ENCODE data around the gene HSD11B2. TPM values are rescaled to one million over a fixed set of nuclear protein-coding genes. Genes with fewer than 3 reads are reported as not detected.

HSD11B2 gene
- total RNA-seq, 1 experiment from 2014 or later = not detected

DNA sequence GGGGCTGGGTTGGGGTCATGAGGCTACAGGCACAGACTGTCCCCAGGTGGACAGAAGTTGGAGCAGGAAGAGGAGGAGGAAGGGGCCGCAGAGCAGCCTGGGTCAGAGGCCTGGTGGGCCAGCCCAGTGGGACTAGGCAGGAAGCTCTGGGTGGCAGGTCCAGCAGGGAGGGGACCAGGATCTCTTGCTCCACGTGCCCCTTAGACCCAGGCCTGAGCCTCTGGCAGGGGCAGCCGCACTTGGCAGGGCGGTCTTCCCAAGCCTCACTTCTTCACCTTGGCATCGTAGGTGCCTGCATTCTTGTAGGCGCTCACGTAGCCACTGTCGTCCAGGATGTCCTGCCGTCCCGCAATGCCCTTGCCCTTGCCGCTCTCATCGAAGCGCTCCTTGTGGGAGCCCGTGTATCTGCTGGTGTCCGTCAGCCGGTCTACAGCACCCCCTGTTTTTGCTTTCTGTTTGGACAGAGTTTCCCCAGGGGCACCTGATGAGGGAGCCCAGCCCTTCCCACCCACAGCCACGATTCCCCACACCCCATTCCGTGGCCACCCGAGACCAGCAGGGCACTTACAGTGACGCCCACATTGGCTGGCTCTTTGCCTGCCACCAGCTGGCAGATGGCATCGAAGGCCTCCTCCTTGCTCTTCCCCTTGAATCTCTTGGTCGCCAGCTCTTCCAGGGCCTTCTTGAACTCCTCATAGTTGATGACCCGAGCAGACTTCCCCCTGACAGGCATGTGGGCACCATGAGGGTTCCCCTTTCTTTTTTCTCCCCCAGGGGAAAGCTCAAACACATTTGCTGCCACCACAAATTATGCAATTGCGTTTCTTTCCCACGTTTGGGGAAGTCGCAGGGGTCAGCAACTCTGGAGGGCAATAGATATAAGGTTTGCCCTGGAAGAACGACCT, 40.8 kb upstream of the HSD11B2 start:
- H3K4me2 ChIP-seq (ENCODE audit: low read depth, low read length, poor library complexity, severe bottlenecking) = no peak overlapping the region
- no peak for DNase-seq
- no peaks in the 10 kb centered on the region for H3K4me1 ChIP-seq (ENCODE audit: low read length)
- no peak overlapping the region for H3K27ac ChIP-seq (ENCODE audit: low read length)
- no peaks in the 10 kb centered on the region for H4K20me1 ChIP-seq (ENCODE audit: insufficient read depth, low read depth, low read length)
- no peaks in the 10 kb centered on the region for H3K27me3 ChIP-seq (ENCODE audit: low read length)
- no peak overlapping the region for H3K4me3 ChIP-seq (ENCODE audit: low read length)
- H3K79me2 ChIP-seq (ENCODE audit: low read length) = no peaks in the 10 kb centered on the region
- no peak overlapping the region for H3K9ac ChIP-seq (ENCODE audit: low read length)
- no peak overlapping the region for H2AFZ ChIP-seq (ENCODE audit: low read length)
- no peaks in the 10 kb centered on the region for H3K9me2 ChIP-seq (replicated peaks; ENCODE audit: insufficient read depth, low read length)
- H3K9me3 ChIP-seq (ENCODE audit: low read length) = no peaks in the 10 kb centered on the region
- no peaks in the 10 kb centered on the region for H3K36me3 ChIP-seq (ENCODE audit: insufficient read depth, low read length)

DNA sequence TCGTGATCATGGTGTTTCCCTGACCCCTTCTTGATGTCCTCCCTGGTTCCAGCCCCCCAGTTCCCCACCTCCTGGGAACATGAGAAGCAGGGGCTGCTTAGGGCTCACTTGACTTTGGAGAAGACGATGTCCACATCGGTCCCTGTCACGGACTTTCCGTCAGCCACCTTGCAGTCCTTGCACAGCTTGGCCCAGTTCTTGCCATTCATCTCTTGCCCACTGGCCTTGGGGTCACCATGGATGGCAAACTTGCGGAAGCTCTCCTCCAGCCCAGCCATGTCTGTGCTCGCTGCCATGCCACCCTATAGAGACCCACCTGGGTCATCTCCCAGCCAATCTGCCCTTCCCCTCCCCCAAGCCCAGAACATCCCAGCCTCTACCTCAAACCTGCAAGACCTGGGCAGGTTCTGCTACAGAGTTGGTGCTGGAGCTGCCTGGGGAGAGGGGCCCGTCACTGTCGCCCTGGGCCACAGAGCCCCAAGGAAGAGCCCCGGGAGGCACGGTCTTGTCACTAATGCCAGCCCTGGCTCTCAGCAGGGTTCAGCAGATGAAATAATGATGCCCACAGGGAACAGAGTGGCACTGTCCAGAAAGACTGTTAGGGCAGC, 40.0 kb upstream of the HSD11B2 start:
- Histone ChIP-seq H3K27me3 (ENCODE audit: low read length) (no peaks in the 10 kb centered on the region), H3K4me2 (ENCODE audit: low read depth, low read length, poor library complexity, severe bottlenecking) (no peak overlapping the region), H3K9ac (ENCODE audit: low read length) (no peak overlapping the region), H3K4me3 (ENCODE audit: low read length) (no peak overlapping the region), H3K9me2 (replicated peaks; ENCODE audit: insufficient read depth, low read length) (no peaks in the 10 kb centered on the region), H4K20me1 (ENCODE audit: insufficient read depth, low read depth, low read length) (no peaks in the 10 kb centered on the region), H3K36me3 (ENCODE audit: insufficient read depth, low read length) (no peaks in the 10 kb centered on the region), H3K79me2 (ENCODE audit: low read length) (no peaks in the 10 kb centered on the region), H3K9me3 (ENCODE audit: low read length) (no peaks in the 10 kb centered on the region), H2AFZ (ENCODE audit: low read length) (no peak overlapping the region), H3K4me1 (ENCODE audit: low read length) (peaks cover 3% of the 10 kb centered on the region; the same call in 1 of the 2 replicates), H3K27ac (ENCODE audit: low read length) (no peak overlapping the region)
- DNase-seq = no peak

DNA sequence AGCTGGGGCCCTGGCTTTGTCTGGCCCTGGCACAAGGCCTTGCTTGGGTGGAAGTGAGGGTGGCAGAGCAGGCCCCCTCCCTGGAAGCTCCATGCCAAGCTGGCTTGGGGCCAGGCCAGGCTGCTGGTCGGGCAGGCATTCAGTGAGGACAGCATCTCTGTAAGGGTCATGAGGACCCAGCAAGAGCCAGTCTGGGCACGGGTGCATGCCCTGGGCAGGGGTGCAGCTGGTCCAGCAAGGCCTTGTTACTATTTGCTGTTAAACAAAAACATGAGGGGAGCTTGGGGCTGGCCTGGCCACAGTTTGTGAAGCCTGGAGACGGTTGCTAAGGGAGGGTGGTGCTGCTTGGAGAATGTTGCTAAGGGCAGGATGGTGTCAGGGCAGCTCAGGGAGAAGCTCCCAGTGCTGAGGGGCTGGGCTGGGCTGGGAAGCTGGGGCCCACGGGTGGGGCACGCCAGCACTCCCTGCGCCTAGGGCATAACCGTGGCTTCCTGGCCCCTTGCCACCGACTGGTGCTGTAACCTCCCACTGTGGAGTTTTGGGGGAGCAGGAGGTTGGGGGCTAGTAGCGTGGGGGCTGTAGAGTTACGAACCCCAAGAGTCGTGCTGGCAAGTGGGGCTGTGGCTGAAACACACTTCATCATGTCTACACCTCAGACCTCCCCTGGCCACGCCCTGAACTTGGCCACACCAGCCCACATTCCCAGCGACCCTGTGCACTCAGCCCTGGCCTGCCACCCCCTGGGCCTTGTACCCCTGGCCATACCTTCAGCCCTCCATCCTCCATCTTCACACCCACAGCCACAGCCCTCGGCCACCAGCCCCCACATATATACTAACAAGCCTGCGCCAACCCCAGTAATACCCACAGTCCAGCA, 39.3 kb upstream of the HSD11B2 start:
- no peak overlapping the region for H2AFZ ChIP-seq (ENCODE audit: low read length)
- no peaks in the 10 kb centered on the region for H3K9me2 ChIP-seq (replicated peaks; ENCODE audit: insufficient read depth, low read length)
- no peak overlapping the region for H3K9ac ChIP-seq (ENCODE audit: low read length)
- no peaks in the 10 kb centered on the region for H3K27me3 ChIP-seq (ENCODE audit: low read length)
- no peaks in the 10 kb centered on the region for H4K20me1 ChIP-seq (ENCODE audit: insufficient read depth, low read depth, low read length)
- H3K79me2 ChIP-seq (ENCODE audit: low read length) = no peaks in the 10 kb centered on the region
- H3K9me3 ChIP-seq (ENCODE audit: low read length) = no peaks in the 10 kb centered on the region
- peaks cover 8% of the 10 kb centered on the region; the same call in 1 of the 2 replicates for H3K4me1 ChIP-seq (ENCODE audit: low read length)
- H3K4me2 ChIP-seq (ENCODE audit: low read depth, low read length, poor library complexity, severe bottlenecking) = no peak overlapping the region
- H3K4me3 ChIP-seq (ENCODE audit: low read length) = no peak overlapping the region
- DNase-seq = no peak
- no peaks in the 10 kb centered on the region for H3K36me3 ChIP-seq (ENCODE audit: insufficient read depth, low read length)
- no peak overlapping the region for H3K27ac ChIP-seq (ENCODE audit: low read length)

DNA sequence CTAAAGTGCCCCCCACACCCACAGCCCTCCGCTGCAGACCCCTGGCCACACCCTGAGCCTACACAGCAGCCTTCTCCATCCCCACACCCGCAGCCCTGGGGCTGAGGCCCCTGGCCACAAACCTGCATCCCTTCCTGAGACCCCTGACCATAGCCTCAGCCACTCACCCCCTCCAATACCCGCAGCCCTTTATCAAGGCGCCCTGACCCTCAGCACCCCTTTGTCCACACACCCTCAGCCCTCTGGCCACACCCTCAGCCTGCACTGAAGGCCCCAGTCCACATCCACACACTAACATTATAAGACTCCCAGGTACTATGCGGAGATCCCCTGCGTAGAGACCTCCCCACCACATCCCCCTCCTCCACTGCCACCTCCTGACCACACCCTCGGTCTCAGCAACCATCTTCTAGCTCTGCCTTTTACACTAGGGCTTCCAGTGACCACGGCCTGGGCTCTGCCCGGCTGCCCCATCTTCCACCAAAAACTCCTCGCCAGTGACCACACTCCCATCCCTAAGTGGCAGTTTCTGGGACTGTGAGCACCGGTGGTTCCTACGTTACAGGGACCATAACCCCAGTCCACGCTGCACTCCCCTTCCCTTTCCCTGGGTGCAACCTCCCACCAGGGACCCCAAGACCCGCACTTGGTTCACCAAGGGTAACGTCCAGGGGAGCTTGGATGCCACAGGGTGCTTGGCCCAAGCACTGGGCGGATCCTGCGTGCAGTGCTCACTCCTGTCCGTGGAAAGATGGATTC, 38.4 kb upstream of the HSD11B2 start:
- Histone ChIP-seq H3K4me1 (ENCODE audit: low read length) (peaks cover 9% of the 10 kb centered on the region), H3K4me3 (ENCODE audit: low read length) (no peak overlapping the region), H3K36me3 (ENCODE audit: insufficient read depth, low read length) (no peaks in the 10 kb centered on the region), H3K27me3 (ENCODE audit: low read length) (no peaks in the 10 kb centered on the region), H3K9me3 (ENCODE audit: low read length) (no peaks in the 10 kb centered on the region), H3K27ac (ENCODE audit: low read length) (no peak overlapping the region), H3K9ac (ENCODE audit: low read length) (no peak overlapping the region), H2AFZ (ENCODE audit: low read length) (no peak overlapping the region), H4K20me1 (ENCODE audit: insufficient read depth, low read depth, low read length) (no peaks in the 10 kb centered on the region), H3K9me2 (replicated peaks; ENCODE audit: insufficient read depth, low read length) (no peaks in the 10 kb centered on the region), H3K4me2 (ENCODE audit: low read depth, low read length, poor library complexity, severe bottlenecking) (no peak overlapping the region), H3K79me2 (ENCODE audit: low read length) (no peaks in the 10 kb centered on the region)
- DNase-seq = no peak

DNA sequence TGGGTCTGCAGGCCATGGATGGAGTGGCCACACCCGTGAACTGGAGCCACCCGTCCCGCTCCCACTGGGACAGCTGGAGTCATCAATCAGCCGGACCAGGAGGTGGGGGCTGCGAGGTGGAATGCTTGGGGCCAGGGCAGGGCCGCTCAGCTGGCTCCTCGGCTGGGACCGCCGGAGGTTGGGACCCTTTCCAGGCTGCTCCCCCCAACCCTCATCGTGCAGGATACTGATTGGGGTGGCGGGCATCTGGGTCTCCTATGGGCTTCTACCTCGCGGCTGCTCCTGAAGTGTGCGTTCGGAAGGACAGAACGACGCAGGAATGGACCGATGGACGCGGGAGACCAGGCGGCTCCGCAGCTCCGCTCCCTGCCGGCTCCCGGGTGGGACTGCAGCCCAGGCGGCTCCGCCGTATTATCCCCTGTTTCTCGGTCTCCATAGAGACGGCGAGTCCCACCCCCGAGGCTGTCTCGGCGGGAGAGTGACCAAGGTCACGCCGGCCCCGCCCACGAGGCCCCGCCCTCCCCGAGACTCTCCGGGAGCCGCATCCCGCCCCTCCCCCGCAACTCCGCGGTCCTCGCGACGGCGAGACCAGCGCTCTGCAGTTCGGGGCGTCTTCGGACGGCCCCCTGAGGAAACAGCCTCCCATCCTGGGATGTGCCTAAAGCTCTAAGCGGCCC, 37.7 kb upstream of the HSD11B2 start, which contains the start of gene TPPP3:
Gene TPPP3, minus strand, starts transcription at position 388 of the 677 bp plus-strand sequence. CDS start 2,387 bp downstream, outside the sequence.
- Histone ChIP-seq H3K79me2 (ENCODE audit: low read length) (no peaks in the 10 kb centered on the region), H3K36me3 (ENCODE audit: insufficient read depth, low read length) (no peaks in the 10 kb centered on the region), H4K20me1 (ENCODE audit: insufficient read depth, low read depth, low read length) (no peaks in the 10 kb centered on the region), H3K9me3 (ENCODE audit: low read length) (no peaks in the 10 kb centered on the region), H3K9ac (ENCODE audit: low read length) (no peak within 1 kb of the TSS), H2AFZ (ENCODE audit: low read length) (no peak within 1 kb of the TSS), H3K4me3 (ENCODE audit: low read length) (no peak within 1 kb of the TSS), H3K4me1 (ENCODE audit: low read length) (peaks cover 13% of the 10 kb centered on the region), H3K9me2 (replicated peaks; ENCODE audit: insufficient read depth, low read length) (no peaks in the 10 kb centered on the region), H3K27me3 (ENCODE audit: low read length) (no peaks in the 10 kb centered on the region), H3K27ac (ENCODE audit: low read length) (no peak within 1 kb of the TSS), H3K4me2 (ENCODE audit: low read depth, low read length, poor library complexity, severe bottlenecking) (no peak within 1 kb of the TSS)
- DNase-seq = no peak

DNA sequence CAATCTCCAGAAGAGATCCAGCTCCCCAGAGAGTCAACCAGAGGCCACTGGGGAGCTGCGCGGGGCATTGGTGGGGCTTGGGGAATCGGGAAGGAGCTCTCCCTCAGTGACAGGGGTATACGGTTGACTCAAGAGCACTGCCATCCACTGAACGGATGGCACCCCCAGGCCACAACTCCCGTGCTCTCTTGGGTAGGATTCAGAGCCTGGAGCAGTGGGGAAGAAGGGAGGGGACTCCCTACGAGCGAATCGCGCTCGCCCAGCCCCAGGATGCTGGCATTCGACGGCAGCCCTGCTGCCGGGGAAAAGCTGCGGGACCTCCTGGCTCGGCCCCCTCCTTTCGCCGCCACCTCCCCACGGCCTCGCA, 37.1 kb upstream of the HSD11B2 start:
- Histone ChIP-seq H3K4me2 (ENCODE audit: low read depth, low read length, poor library complexity, severe bottlenecking) (no peak overlapping the region), H3K9ac (ENCODE audit: low read length) (no peak overlapping the region)

More for the DNA sequence above, 37.1 kb upstream of the HSD11B2 start:
- no peak for DNase-seq
- no peaks in the 10 kb centered on the region for H3K9me2 ChIP-seq (replicated peaks; ENCODE audit: insufficient read depth, low read length)
- no peaks in the 10 kb centered on the region for H3K9me3 ChIP-seq (ENCODE audit: low read length)
- no peak overlapping the region for H2AFZ ChIP-seq (ENCODE audit: low read length)
- no peak overlapping the region for H3K4me3 ChIP-seq (ENCODE audit: low read length)
- H3K79me2 ChIP-seq (ENCODE audit: low read length) = no peaks in the 10 kb centered on the region
- H4K20me1 ChIP-seq (ENCODE audit: insufficient read depth, low read depth, low read length) = no peaks in the 10 kb centered on the region
- no peak overlapping the region for H3K27ac ChIP-seq (ENCODE audit: low read length)
- H3K4me1 ChIP-seq (ENCODE audit: low read length) = peaks cover 13% of the 10 kb centered on the region
- H3K27me3 ChIP-seq (ENCODE audit: low read length) = no peaks in the 10 kb centered on the region
- no peaks in the 10 kb centered on the region for H3K36me3 ChIP-seq (ENCODE audit: insufficient read depth, low read length)
